ENCODE data around the gene APRT.

DNA sequence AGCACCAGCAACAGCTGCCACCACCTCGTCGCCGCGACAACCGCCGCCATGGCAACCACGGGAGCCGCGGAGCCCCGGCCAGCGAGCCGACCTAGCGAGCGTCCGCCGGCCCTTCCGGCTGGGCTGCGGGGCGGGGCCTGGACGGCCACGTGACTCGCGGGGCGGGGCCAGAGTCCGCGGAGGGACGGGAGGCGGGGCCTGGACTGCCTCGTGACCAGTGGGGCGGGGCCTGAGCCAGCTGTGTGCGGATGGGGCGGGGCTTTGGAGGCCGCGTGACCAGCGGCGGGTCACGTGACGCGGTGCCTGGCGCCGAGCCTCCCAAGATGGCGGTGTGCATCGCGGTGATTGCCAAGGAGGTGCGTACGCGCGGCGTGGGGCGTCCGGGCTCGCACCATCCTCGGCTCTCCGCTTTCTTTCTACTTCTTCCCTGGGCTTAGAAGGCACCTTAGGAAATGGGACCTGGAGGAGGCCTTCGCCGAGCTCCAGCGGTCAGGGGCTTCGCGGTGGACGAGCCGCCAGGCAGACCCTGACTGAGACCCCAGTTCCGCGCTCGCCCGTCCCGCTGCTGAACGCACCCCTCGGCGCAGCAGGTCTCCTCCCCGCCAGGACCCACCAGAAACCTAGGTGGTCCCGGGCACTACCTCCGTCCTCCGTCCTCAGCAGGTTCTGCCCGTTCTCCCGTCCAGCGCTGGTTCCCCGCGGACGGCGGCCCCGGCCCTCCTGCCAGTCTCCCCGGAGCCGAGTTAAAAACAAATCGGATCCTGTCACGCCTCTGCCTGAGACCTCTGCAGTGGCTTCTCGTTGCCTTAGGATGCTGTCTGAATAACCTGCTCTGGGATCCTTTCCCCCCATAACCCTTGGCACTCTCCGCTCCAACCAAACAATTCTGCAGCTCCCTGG is 45.4 kb upstream of the APRT start, which contains the start of the genes GALNS and TRAPPC2L:
- TF ChIP-seq, protein P1, sequence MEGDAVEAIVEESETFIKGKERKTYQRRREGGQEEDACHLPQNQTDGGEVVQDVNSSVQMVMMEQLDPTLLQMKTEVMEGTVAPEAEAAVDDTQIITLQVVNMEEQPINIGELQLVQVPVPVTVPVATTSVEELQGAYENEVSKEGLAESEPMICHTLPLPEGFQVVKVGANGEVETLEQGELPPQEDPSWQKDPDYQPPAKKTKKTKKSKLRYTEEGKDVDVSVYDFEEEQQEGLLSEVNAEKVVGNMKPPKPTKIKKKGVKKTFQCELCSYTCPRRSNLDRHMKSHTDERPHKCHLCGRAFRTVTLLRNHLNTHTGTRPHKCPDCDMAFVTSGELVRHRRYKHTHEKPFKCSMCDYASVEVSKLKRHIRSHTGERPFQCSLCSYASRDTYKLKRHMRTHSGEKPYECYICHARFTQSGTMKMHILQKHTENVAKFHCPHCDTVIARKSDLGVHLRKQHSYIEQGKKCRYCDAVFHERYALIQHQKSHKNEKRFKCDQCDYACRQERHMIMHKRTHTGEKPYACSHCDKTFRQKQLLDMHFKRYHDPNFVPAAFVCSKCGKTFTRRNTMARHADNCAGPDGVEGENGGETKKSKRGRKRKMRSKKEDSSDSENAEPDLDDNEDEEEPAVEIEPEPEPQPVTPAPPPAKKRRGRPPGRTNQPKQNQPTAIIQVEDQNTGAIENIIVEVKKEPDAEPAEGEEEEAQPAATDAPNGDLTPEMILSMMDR (IDR thresholded peaks at IDR 0.05) = no peak
- no peak for TF ChIP-seq ZFX (IDR thresholded peaks at IDR 0.05; ENCODE audit: borderline replicate concordance)

Data from 22Rv1 (cell line).